H1 (cell line): ENCODE measurements around the gene CCL26. TPM values are rescaled to one million over a fixed set of nuclear protein-coding genes. Genes with fewer than 3 reads are reported as not detected.

Experiments used
- CHD2 ChIP-seq: IDR thresholded peaks from 2 replicates; pipeline ENCODE4 v1.6.1; 2012; ENCODE audit warnings: low read length, improper control_type of control experiment
- polyA plus RNA-seq, 7 experiments: library from polyadenylated mRNA; depleted of rRNA in 3 of 7; stranded (reverse) in 5 of 7; unstranded in 2 of 7; fragments of >200 nt in 5 of 7; fragments of 200-250 nt in 2 of 7; gene quantifications; 1 replicate in 5 of 7; 2 replicates in 1 of 7; 4 replicates in 1 of 7; pipeline versions ENCODE4 v1.2.1 to v1.2.3, GENCODE V29; 2011 to 2013; ENCODE audit warnings: missing spikeins in 2 of 7, mixed read lengths in 2 of 7
- total RNA-seq: library from RNA; stranded (reverse); fragmentation: NEBNext Ultra II Directional; extraction: Animal tissue kit (Norgen Biotek cat#: 25700); gene quantifications from 2 replicates; pipeline ENCODE4 v1.2.1, GENCODE V29; 2021

CCL26 gene
- total and polyA plus RNA-seq, 2 of the 8 experiments (the other 6 are each of a cell fraction or from before 2014, with no cell fraction given) = 8.7 to 14.9 TPM

GRCh38 chr7:75814407-75814947 lies 42.5 kb upstream of the CCL26 start (continued):
- TF ChIP-seq CHD2 = no peak
